ENCODE results near the gene TTLL5. TPM values are rescaled to one million over a fixed set of nuclear protein-coding genes. Genes with fewer than 3 reads are reported as not detected.
A peak's percentile ranks its signal among the peaks of the same experiment; 100 is the strongest.

TTLL5 gene
- total RNA-seq, 1 experiment from 2014 or later = 35.7 TPM

- WGBS (ENCODE audit: extremely low coverage, insufficient read length, low lambda C conversion rate) = no CpG with 5 or more reads among the region's 52 CpGs
- H3K27ac ChIP-seq (ENCODE audit: insufficient read length, low read depth, low read length) = no peak within 1 kb of the TSS
- H3K27ac Mint-ChIP-seq = peak within 1 kb of the TSS; percentile 45 to 93 (median 91); a peak in 4 of 7 replicates
These were observed 324.8 kb downstream of the TTLL5 start, which contains the start of gene IFT43 for GRCh38 chr14:75985618-75986438. Gene IFT43 (plus strand): TSS chr14:75985763. CDS start chr14:75985787, 24 bp downstream.

More at GRCh38 chr14:75985618-75986438, 324.8 kb downstream of the TTLL5 start, which contains the start of gene IFT43:
- peak; percentile 84 for DNase-seq
- Mint-ChIP-seq H3K9me3 (no peaks in the 10 kb centered on the region; a peak in 1 of 5 replicates), H3K4me3 (peak within 1 kb of the TSS; percentile 92 to 95), H3K27me3 (ENCODE audit: low read depth) (peaks cover 42% of the 10 kb centered on the region), H3K36me3 (ENCODE audit: insufficient read depth in 1 of 3, low read depth in 3 of 3) (peaks cover 0 to 12% (median 6%) of the 10 kb centered on the region in 3 experiments; a peak in 4 of 7 replicates), H3K4me1 (peaks cover 19 to 21% of the 10 kb centered on the region in 2 experiments)
- no peak within 1 kb of the TSS for H2AK5ac ChIP-seq (ENCODE audit: insufficient read length, low read length)
- H3K56ac ChIP-seq (ENCODE audit: insufficient read length, low read depth, low read length) = no peak within 1 kb of the TSS
- H3K14ac ChIP-seq (ENCODE audit: insufficient read depth, low read length) = no peak within 1 kb of the TSS
- H2BK120ac ChIP-seq (ENCODE audit: low read depth, low read length, poor library complexity, severe bottlenecking) = no peak within 1 kb of the TSS
- no peak within 1 kb of the TSS for H4K5ac ChIP-seq (ENCODE audit: insufficient read length, low read depth, low read length)
- no peak for TF ChIP-seq CTCF (conservative IDR thresholded peaks at IDR 0.05)
- H3K4ac ChIP-seq (ENCODE audit: low read depth, low read length) = no peak within 1 kb of the TSS
- no peak within 1 kb of the TSS for H2BK15ac ChIP-seq (ENCODE audit: low read depth, low read length)
- no peak within 1 kb of the TSS for H4K8ac ChIP-seq (replicated peaks; ENCODE audit: insufficient read length, low read depth, low read length)
- no peak within 1 kb of the TSS for H2BK20ac ChIP-seq (ENCODE audit: low read depth, low read length, poor library complexity, severe bottlenecking)
- no peak within 1 kb of the TSS for H3K23ac ChIP-seq (ENCODE audit: insufficient read length, low read depth, low read length)
- no peak within 1 kb of the TSS for H2BK12ac ChIP-seq (ENCODE audit: insufficient read length, low read depth, low read length)
- H3K9ac ChIP-seq (ENCODE audit: extremely low read depth, insufficient read length, low read length) = no peak within 1 kb of the TSS
- no peak within 1 kb of the TSS for H4K91ac ChIP-seq (ENCODE audit: insufficient read length, low read depth, low read length)
- no peak within 1 kb of the TSS for H2BK5ac ChIP-seq (ENCODE audit: insufficient read length, low read length)
- no peaks in the 10 kb centered on the region for H3K9me3 ChIP-seq (ENCODE audit: control insufficient read depth, low read depth, low read length)
- peak within 1 kb of the TSS; percentile 76 for H3K4me2 ChIP-seq (ENCODE audit: insufficient read depth, insufficient read length, low read length)
- H3K18ac ChIP-seq (ENCODE audit: insufficient read length, low read depth, low read length) = no peak within 1 kb of the TSS
- no peak within 1 kb of the TSS for H3T11ph ChIP-seq (ENCODE audit: low read length)
- H2AFZ ChIP-seq (ENCODE audit: low read length) = no peak within 1 kb of the TSS
- no peaks in the 10 kb centered on the region for H3K79me1 ChIP-seq (ENCODE audit: insufficient read depth, low read depth, low read length, poor library complexity, severe bottlenecking)
- H4K20me1 ChIP-seq (ENCODE audit: control insufficient read depth, insufficient read depth, insufficient read length) = no peaks in the 10 kb centered on the region
- peaks cover 12% of the 10 kb centered on the region for H3K23me2 ChIP-seq (ENCODE audit: insufficient read length, low read depth, low read length, poor library complexity, severe bottlenecking)
- no peaks in the 10 kb centered on the region for H3K79me2 ChIP-seq (ENCODE audit: insufficient read depth, low read length)
- H3K4me1 ChIP-seq (ENCODE audit: insufficient read depth, low read length) = no peaks in the 10 kb centered on the region
- H3K27me3 ChIP-seq (ENCODE audit: insufficient read depth, low read length) = peaks cover 2% of the 10 kb centered on the region; the same call in 1 of the 2 replicates
